ENCODE data around the gene TAF5L.
"Not testable (repeated sequence)": the region's sequence is repeated elsewhere in the genome, so short reads cannot be mapped to it uniquely, and the experiment has no call there.

The TAF5L gene

GRCh38 chr1:229642970-229643369, 17.0 kb upstream of the TAF5L start:
- no peak for DNase-seq (ENCODE audit: low read depth, low spot score)

- no peak for DNase-seq (ENCODE audit: low read depth, low spot score)
Measured at GRCh38 chr1:229642376-229642775, 16.5 kb upstream of the TAF5L start.

GRCh38 chr1:229641306-229641705, 15.4 kb upstream of the TAF5L start:
- no peak for DNase-seq (ENCODE audit: low read depth, low spot score)

- DNase-seq (ENCODE audit: low read depth, low spot score) = no peak
Measured at GRCh38 chr1:229640455-229640854, 14.5 kb upstream of the TAF5L start.

- DNase-seq (ENCODE audit: low read depth, low spot score) = no peak
Measured at GRCh38 chr1:229637746-229638145, 11.8 kb upstream of the TAF5L start.

GRCh38 chr1:229636042-229636441, 10.1 kb upstream of the TAF5L start:
- DNase-seq (ENCODE audit: low read depth, low spot score) = no peak

- DNase-seq (ENCODE audit: low read depth, low spot score) = no peak
Measured at GRCh38 chr1:229631966-229632365, 6.0 kb upstream of the TAF5L start.

- DNase-seq (ENCODE audit: low read depth, low spot score) = no peak
Measured at GRCh38 chr1:229631148-229631547, 5.2 kb upstream of the TAF5L start.

GRCh38 chr1:229629261-229629660, 3.3 kb upstream of the TAF5L start:
- DNase-seq (ENCODE audit: low read depth, low spot score) = no peak

GRCh38 chr1:229627003-229627402, 1.1 kb upstream of the TAF5L start:
- no peak for DNase-seq (ENCODE audit: low read depth, low spot score)

GRCh38 chr1:229625071-229625914, 629 bp downstream of the TAF5L start:
- no peak for DNase-seq (ENCODE audit: low read depth, low spot score)

GRCh38 chr1:229624521-229625070, 1.3 kb downstream of the TAF5L start:
- no peak for DNase-seq (ENCODE audit: low read depth, low spot score)

GRCh38 chr1:229623838-229624237, 2.1 kb downstream of the TAF5L start:
- no peak for DNase-seq (ENCODE audit: low read depth, low spot score)

- DNase-seq (ENCODE audit: low read depth, low spot score) = no peak
Measured at GRCh38 chr1:229623225-229623624, 2.7 kb downstream of the TAF5L start.

- DNase-seq (ENCODE audit: low read depth, low spot score) = not testable (repeated sequence)
Measured at GRCh38 chr1:229622641-229623120, 3.2 kb downstream of the TAF5L start.

GRCh38 chr1:229621663-229622062, 4.3 kb downstream of the TAF5L start:
- no peak for DNase-seq (ENCODE audit: low read depth, low spot score)

GRCh38 chr1:229620876-229621275, 5.0 kb downstream of the TAF5L start:
- no peak for DNase-seq (ENCODE audit: low read depth, low spot score)

GRCh38 chr1:229619614-229620013, 6.3 kb downstream of the TAF5L start:
- no peak for DNase-seq (ENCODE audit: low read depth, low spot score)

GRCh38 chr1:229619002-229619401, 6.9 kb downstream of the TAF5L start:
- no peak for DNase-seq (ENCODE audit: low read depth, low spot score)

GRCh38 chr1:229617351-229618100, 8.4 kb downstream of the TAF5L start:
- DNase-seq (ENCODE audit: low read depth, low spot score) = no peak

- no peak for DNase-seq (ENCODE audit: low read depth, low spot score)
Measured at GRCh38 chr1:229614701-229615100, 11.2 kb downstream of the TAF5L start.

- no peak for DNase-seq (ENCODE audit: low read depth, low spot score)
Measured at GRCh38 chr1:229613938-229614337, 12.0 kb downstream of the TAF5L start.

Data from smooth muscle cell of the brain vasculature (primary cell).